ENCODE measurements around the gene PIGT. TPM values are rescaled to one million over a fixed set of nuclear protein-coding genes. Genes with fewer than 3 reads are reported as not detected.

PIGT gene
- 27.4 TPM for total RNA-seq

- DNase-seq, result peak; percentile 93
Measured at GRCh38 chr20:45415822-45416637, at the start of gene PIGT. Gene PIGT (plus strand): TSS chr20:45416141. CDS start chr20:45416157, 16 bp downstream.

- no peak for DNase-seq
Measured at GRCh38 chr20:45366192-45366591, 49.7 kb upstream of the PIGT start.

- DNase-seq, result no peak
Measured at GRCh38 chr20:45366631-45367030, 49.3 kb upstream of the PIGT start.

- no peak for DNase-seq
Measured at GRCh38 chr20:45367126-45367525, 48.8 kb upstream of the PIGT start.

- DNase-seq, result no peak
Measured at GRCh38 chr20:45368221-45368980, 47.5 kb upstream of the PIGT start.

- no peak for DNase-seq
Measured at GRCh38 chr20:45370571-45371160, 45.3 kb upstream of the PIGT start.

GRCh38 chr20:45372241-45372640 lies 43.7 kb upstream of the PIGT start:
- no peak for DNase-seq

GRCh38 chr20:45372646-45373352 lies 43.1 kb upstream of the PIGT start:
- DNase-seq, result peak; percentile 26

GRCh38 chr20:45373353-45374100 lies 42.4 kb upstream of the PIGT start:
- peak; percentile 79 for DNase-seq

- DNase-seq, result no peak
Measured at GRCh38 chr20:45374101-45374467, 41.9 kb upstream of the PIGT start.

- no peak for DNase-seq
Measured at GRCh38 chr20:45374966-45375365, 41.0 kb upstream of the PIGT start.

GRCh38 chr20:45377269-45377668 lies 38.7 kb upstream of the PIGT start:
- DNase-seq, result no peak

- no peak for DNase-seq
Measured at GRCh38 chr20:45378191-45378590, 37.8 kb upstream of the PIGT start, which contains the start of gene TP53TG5. Gene TP53TG5 (minus strand): TSS chr20:45378325. CDS start chr20:45378236, 89 bp downstream.

GRCh38 chr20:45387274-45387673 lies 28.7 kb upstream of the PIGT start:
- no peak for DNase-seq

- no peak for DNase-seq
Measured at GRCh38 chr20:45390931-45391330, 25.0 kb upstream of the PIGT start.

- DNase-seq, result no peak
Measured at GRCh38 chr20:45391559-45391958, 24.4 kb upstream of the PIGT start.

GRCh38 chr20:45392733-45393132 lies 23.2 kb upstream of the PIGT start:
- DNase-seq, result no peak

GRCh38 chr20:45394221-45395113 lies 21.5 kb upstream of the PIGT start:
- no peak for DNase-seq

GRCh38 chr20:45395114-45395415 lies 20.9 kb upstream of the PIGT start:
- no peak for DNase-seq

- no peak for DNase-seq
Measured at GRCh38 chr20:45399018-45399417, 16.9 kb upstream of the PIGT start.
